PC-9 (cell line): ENCODE data around the gene ATP6V1E1. TPM values are rescaled to one million over a fixed set of nuclear protein-coding genes. Genes with fewer than 3 reads are reported as not detected.

ENCODE experiments used
- BruUV-seq: library from RNA; stranded (reverse); fragments of 400-500 nt; replicated peaks from 2 replicates; lab custom pipeline; 2021; lab: Mats Ljungman, UMichigan
- CTCF ChIA-PET: fragments of 300-600 bp; sonication (Branson Sonifier 250); formaldehyde crosslinking; loops from one replicate; lab custom pipeline; 2022; ENCODE audit warnings: antibody characterized with exemption; lab: Charles Lee
- POLR2A ChIA-PET: fragments of 300-600 bp; sonication (Branson Sonifier 250); formaldehyde crosslinking; loops from one replicate; lab custom pipeline; 2022; ENCODE audit warnings: antibody characterized with exemption; ENCODE audit not compliant: unreplicated experiment; lab: Charles Lee
- DNase-seq, 2 experiments: peaks; one replicate each; pipeline versions ENCODE4 v3.0.0 to v3.0.0-alpha.2; 2015 to 2022; ENCODE audit warnings: mixed read lengths in 1 of 2
- H2AFZ ChIP-seq: fragments of 200-600 bp; sonication (generic); 2 replicates; pipeline ENCODE4 v1.8.1; 2017; ENCODE audit warnings: antibody characterized with exemption
- H3F3A ChIP-seq: fragments of 200-600 bp; sonication (generic); 2 replicates; pipeline ENCODE4 v1.8.1; 2017; ENCODE audit warnings: antibody characterized with exemption, mild to moderate bottlenecking, low read depth; ENCODE audit not compliant: insufficient read depth
- H3K27ac ChIP-seq: fragments of 200-600 bp; sonication (generic); 2 replicates; pipeline ENCODE4 v1.6.1; 2016; ENCODE audit warnings: mixed run types
- H3K27me3 ChIP-seq: fragments of 200-600 bp; sonication (generic); 2 replicates; pipeline ENCODE4 v1.6.1; 2016; ENCODE audit warnings: low read depth, mixed run types; ENCODE audit not compliant: insufficient read depth
- H3K36me3 ChIP-seq: fragments of 200-600 bp; sonication (generic); 2 replicates; pipeline ENCODE4 v1.6.1; 2016; ENCODE audit warnings: low read depth, mixed run types
- H3K4me1 ChIP-seq: fragments of 200-600 bp; sonication (generic); replicated peaks from 2 replicates; pipeline ENCODE4 v1.6.1; 2016; ENCODE audit warnings: mixed run types; ENCODE audit not compliant: insufficient read depth
- H3K4me2 ChIP-seq: fragments of 200-600 bp; sonication (generic); 2 replicates; pipeline ENCODE4 v1.6.1; 2017; ENCODE audit warnings: mixed run types
- H3K4me3 ChIP-seq: fragments of 200-600 bp; sonication (generic); 2 replicates; pipeline ENCODE4 v1.6.1; 2016; ENCODE audit warnings: mixed run types
- H3K79me2 ChIP-seq: fragments of 200-600 bp; sonication (generic); 2 replicates; pipeline ENCODE4 v1.6.1; 2017; ENCODE audit warnings: low read depth, mixed run types
- H3K9me2 ChIP-seq: fragments of 200-600 bp; sonication (generic); 2 replicates; pipeline ENCODE4 v1.8.1; 2017; ENCODE audit warnings: mild to moderate bottlenecking; ENCODE audit not compliant: insufficient read depth
- H3K9me3 ChIP-seq: fragments of 200-600 bp; sonication (generic); 2 replicates; pipeline ENCODE4 v1.8.1; 2016; ENCODE audit warnings: low read depth; ENCODE audit not compliant: insufficient read depth
- H4K20me1 ChIP-seq: fragments of 200-600 bp; sonication (generic); 2 replicates; pipeline ENCODE4 v1.8.1; 2017; ENCODE audit not compliant: insufficient read depth
- EZH2 ChIP-seq: fragments of 200-600 bp; sonication (generic); IDR thresholded peaks from 2 replicates; pipeline ENCODE4 v1.8.0; 2017; ENCODE audit warnings: antibody characterized with exemption, low read depth
- intact Hi-C: fragments of 100-400 bp; cut with micrococcal nuclease; formaldehyde crosslinking; loops from one replicate; pipeline ENCODE4 v1.10.0; 2022; ENCODE audit not compliant: unreplicated experiment
- total RNA-seq: library from RNA; stranded (reverse); gene quantifications from 2 replicates; pipeline ENCODE4 v1.2.3, GENCODE V29; 2021
- TF ChIP-seq, protein P1 (sequence below): fragments of 200-600 bp; sonication (generic); conservative IDR thresholded peaks from 2 replicates; pipeline ENCODE4 v1.6.1; 2017; ENCODE audit warnings: mixed run types, antibody characterized with exemption, mild to moderate bottlenecking, moderate library complexity

ATP6V1E1 gene
- total RNA-seq, 1 experiment from 2014 or later: 58.0 TPM

DNA sequence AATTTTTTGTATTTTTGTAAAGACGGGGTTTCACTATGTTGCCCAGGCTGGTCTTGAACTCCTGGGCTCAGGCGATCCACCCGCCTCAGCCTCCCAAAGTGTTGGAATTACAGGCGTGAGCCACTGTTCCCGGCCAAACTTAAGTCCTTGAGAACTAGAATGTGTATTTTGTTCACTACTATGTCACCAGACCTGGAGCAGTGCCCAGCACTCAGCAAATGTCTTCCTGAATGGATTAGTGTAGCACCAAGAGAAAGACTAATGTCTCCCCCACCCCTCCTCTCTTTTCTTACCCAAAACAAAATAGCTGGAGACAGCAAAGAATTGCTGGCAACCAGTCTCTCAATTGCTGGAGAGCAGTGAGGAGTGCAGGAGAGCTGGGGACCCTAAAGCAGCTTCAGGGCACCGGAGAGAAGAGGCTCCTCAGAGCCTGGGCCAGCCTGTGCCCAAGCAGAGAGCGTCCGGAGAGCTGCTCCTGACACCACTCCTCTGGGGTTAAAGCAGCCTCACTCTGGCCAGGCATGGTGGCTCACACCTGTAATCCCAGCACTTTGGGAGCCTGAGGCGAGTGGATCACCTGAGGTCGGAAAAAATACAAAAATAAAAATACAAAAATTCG is 50.3 kb downstream of the ATP6V1E1 start:
- intact Hi-C loops: no loop called here
- H3K4me2 ChIP-seq: no peak overlapping the region
- H3K9me2 ChIP-seq: no peaks in the 10 kb centered on the region
- no peaks in the 10 kb centered on the region for H3K27me3 ChIP-seq
- H3K79me2 ChIP-seq: no peaks in the 10 kb centered on the region
- DNase-seq: no peak
- peaks cover 15% of the 10 kb centered on the region for H3F3A ChIP-seq
- H2AFZ ChIP-seq: no peak overlapping the region
- no peak for TF ChIP-seq EZH2
- TF ChIP-seq, protein P1, sequence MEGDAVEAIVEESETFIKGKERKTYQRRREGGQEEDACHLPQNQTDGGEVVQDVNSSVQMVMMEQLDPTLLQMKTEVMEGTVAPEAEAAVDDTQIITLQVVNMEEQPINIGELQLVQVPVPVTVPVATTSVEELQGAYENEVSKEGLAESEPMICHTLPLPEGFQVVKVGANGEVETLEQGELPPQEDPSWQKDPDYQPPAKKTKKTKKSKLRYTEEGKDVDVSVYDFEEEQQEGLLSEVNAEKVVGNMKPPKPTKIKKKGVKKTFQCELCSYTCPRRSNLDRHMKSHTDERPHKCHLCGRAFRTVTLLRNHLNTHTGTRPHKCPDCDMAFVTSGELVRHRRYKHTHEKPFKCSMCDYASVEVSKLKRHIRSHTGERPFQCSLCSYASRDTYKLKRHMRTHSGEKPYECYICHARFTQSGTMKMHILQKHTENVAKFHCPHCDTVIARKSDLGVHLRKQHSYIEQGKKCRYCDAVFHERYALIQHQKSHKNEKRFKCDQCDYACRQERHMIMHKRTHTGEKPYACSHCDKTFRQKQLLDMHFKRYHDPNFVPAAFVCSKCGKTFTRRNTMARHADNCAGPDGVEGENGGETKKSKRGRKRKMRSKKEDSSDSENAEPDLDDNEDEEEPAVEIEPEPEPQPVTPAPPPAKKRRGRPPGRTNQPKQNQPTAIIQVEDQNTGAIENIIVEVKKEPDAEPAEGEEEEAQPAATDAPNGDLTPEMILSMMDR: no peak
- H4K20me1 ChIP-seq: no peaks in the 10 kb centered on the region
- no peaks in the 10 kb centered on the region for H3K9me3 ChIP-seq
- no TSS peak for BruUV-seq
- ChIA-PET POLR2A (no interaction called here), CTCF (interaction anchor here (0.5 kb wide), 1 partner anchor 407 kb away, joined by 3 read pairs; no protein-coding TSS in a partner anchor)
- H3K4me3 ChIP-seq: no peak overlapping the region
- H3K36me3 ChIP-seq: no peaks in the 10 kb centered on the region
- H3K27ac ChIP-seq: no peak overlapping the region
- H3K4me1 ChIP-seq: peaks cover 14% of the 10 kb centered on the region; the same call in 1 of the 2 replicates

DNA sequence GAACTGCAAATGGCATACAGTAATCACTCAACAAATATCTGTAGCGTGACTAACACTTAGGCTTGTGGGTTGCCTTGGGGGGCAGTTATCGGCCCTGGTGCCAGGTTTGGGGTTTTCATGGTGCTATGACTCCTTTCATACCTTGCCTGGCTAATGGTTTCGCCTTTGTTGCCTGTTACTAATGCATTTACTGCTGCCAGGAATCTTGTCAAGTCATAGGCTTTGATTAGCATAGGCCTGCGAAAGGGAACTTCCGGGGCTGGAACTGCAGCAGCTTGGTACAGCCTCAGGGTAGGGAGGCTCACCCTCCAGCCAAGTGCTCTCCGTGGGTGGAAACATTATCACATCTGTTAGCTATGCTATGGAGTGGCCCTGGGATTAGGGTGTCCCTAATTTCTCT is 52.1 kb downstream of the ATP6V1E1 start:
- ChIA-PET POLR2A (interaction anchor here (0.7 kb wide), 1 partner anchor 394 kb away, joined by 3 read pairs; no protein-coding TSS in a partner anchor), CTCF (no interaction called here)
- H3K27ac ChIP-seq: peak overlapping the region; percentile 76

DNA sequence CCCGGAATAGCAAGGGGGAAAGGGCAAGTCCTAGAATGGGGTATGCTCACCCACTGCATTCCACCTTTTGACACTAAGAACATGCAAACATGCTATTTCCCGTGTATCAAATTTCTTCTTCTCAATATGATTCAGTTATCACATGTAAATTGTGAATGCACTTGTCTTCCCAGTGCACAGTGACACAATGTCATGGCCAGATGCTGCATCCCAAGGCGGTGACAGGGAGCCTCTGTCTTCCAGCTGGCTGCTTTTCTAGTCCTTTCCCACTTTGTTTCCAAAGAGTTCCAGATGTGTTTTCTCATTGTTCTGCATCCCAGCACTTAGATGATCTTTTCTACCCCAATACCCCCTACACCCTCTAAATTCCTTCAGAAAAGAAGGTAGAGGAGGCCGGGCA is 52.9 kb downstream of the ATP6V1E1 start:
- intact Hi-C loops: loop anchor here (1.0 kb wide), 1 partner anchor 58 kb away; no protein-coding TSS in a partner anchor
- 0 out of 2 replicates have a peak overlapping the region, but pooled peaks have one; percentile 43 for H2AFZ ChIP-seq
- no TSS peak for BruUV-seq
- H3K4me3 ChIP-seq: no peak overlapping the region
- peaks cover 15% of the 10 kb centered on the region for H3F3A ChIP-seq
- H3K9me3 ChIP-seq: no peaks in the 10 kb centered on the region
- H3K4me1 ChIP-seq: peaks cover 14% of the 10 kb centered on the region; the same call in 1 of the 2 replicates
- H3K9me2 ChIP-seq: no peaks in the 10 kb centered on the region
- H4K20me1 ChIP-seq: no peaks in the 10 kb centered on the region
- TF ChIP-seq, protein P1: no peak
- no peak for TF ChIP-seq EZH2
- no peaks in the 10 kb centered on the region for H3K36me3 ChIP-seq
- no peaks in the 10 kb centered on the region for H3K27me3 ChIP-seq
- peak overlapping the region; percentile 76 for H3K27ac ChIP-seq
- peak overlapping the region; percentile 25; the same call in 1 of the 2 replicates for H3K4me2 ChIP-seq
- DNase-seq: no peak
- ChIA-PET POLR2A (no interaction called here), CTCF (no interaction called here)
- H3K79me2 ChIP-seq: no peaks in the 10 kb centered on the region

More for the DNA sequence above, 52.1 kb downstream of the ATP6V1E1 start:
- Histone ChIP-seq H3K4me3 (no peak overlapping the region), H3F3A (peaks cover 15% of the 10 kb centered on the region), H3K4me2 (peak overlapping the region; percentile 25; the same call in 1 of the 2 replicates), H3K4me1 (peaks cover 14% of the 10 kb centered on the region; the same call in 1 of the 2 replicates), H3K9me3 (no peaks in the 10 kb centered on the region), H2AFZ (0 out of 2 replicates have a peak overlapping the region, but pooled peaks have one; percentile 43), H3K79me2 (no peaks in the 10 kb centered on the region), H3K9me2 (no peaks in the 10 kb centered on the region), H3K36me3 (no peaks in the 10 kb centered on the region), H3K27me3 (no peaks in the 10 kb centered on the region), H4K20me1 (no peaks in the 10 kb centered on the region)
- peak; percentile 74 to 94 for DNase-seq
- no TSS peak for BruUV-seq
- intact Hi-C loops: loop anchor here (1.0 kb wide), 1 partner anchor 57 kb away; no protein-coding TSS in a partner anchor
- TF ChIP-seq, protein P1: no peak
- no peak for TF ChIP-seq EZH2
